GM18505 (cell line): ENCODE results near the gene CNPY3.

Experiments used
- ATAC-seq: cut with Tn5 transposase; IDR thresholded peaks from one replicate; pipeline ENCODE4 v1.9.1; 2021; ENCODE audit not compliant: unreplicated experiment
- POLR2A ChIP-seq: IDR thresholded peaks from 4 replicates; pipeline ENCODE4 v1.6.1; 2011; ENCODE audit warnings: borderline replicate concordance; ENCODE audit not compliant: insufficient read depth, insufficient read length; ENCODE audit errors: extremely low read depth

Gene CNPY3

DNA sequence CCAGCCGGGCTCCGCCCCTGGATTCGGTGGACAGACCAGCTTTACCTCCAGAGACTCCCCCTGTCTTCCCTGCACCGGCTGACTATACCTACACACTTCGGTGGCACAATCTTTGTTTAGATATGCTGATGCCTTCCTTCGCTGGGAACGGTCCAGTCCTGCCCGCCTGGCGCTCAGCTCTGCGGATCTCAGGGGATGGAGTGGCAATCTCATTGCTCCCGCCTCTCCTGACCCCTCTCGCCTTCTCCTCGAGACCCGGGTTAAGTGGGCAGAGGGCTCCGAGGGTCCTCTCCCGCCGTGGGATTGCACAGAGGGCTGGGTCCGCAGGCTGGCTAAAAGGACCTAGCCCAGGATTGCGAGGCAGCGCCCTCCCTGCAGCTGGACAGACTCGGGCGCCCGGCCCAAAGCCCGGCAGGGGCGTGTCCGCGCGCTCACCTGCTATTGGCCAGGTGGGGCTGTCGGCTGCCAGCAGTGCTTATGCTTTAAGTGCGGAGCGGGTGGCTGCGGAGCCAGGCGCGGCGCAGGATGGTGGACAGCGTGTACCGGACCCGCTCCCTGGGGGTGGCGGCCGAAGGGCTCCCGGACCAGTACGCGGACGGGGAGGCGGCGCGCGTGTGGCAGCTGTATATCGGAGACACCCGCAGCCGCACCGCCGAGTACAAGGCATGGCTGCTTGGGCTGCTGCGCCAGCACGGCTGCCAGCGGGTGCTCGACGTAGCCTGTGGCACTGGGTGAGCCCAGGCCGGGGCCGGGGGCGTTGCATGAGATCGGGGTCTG, 31.2 kb downstream of the CNPY3 start, which contains the start of gene GNMT:
GNMT (plus strand) TSS at position 512 of the 777 bp plus-strand sequence; CDS start at position 526, 14 bp downstream.
- no peak for TF ChIP-seq POLR2A
- no peak for ATAC-seq

DNA sequence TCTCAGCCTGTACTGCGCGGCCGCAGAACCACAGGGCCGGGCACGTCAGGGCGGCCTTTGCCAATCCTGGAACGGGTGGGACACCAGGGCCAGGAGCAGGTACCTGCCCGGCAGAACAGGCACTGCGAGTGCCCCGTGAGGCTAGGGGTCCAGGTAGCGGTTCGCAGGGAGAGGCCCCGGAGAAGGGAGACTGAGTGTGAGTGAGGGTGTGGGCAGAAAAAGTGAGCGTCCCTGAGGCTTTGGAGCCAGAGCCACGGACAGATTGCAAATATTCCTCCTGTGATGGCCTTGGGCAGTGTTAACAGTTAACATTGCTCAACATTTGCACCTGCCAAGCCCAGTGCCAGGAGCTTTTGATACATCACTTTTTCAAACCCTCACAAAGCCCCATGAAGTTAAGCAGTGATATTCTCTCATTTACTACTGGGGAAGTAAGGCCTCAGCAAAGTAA, 31.8 kb downstream of the CNPY3 start:
- TF ChIP-seq POLR2A: no peak
- no peak for ATAC-seq

DNA sequence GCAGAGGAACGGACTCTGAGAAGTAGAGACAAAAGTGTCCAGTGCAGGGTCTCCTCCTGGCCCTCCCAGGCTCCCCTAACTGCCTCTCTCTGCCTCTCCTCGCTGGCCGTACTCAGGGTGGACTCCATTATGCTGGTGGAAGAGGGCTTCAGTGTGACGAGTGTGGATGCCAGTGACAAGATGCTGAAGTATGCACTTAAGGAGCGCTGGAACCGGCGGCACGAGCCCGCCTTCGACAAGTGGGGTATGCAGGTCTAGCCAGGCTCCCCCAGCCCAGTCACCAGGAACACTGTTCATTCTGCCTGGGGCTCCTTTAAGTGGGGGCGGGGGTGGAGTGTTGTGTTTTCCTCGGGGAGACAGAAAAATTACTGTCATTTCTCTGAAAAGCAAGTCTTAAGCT, 32.8 kb downstream of the CNPY3 start:
- TF ChIP-seq POLR2A: no peak

DNA sequence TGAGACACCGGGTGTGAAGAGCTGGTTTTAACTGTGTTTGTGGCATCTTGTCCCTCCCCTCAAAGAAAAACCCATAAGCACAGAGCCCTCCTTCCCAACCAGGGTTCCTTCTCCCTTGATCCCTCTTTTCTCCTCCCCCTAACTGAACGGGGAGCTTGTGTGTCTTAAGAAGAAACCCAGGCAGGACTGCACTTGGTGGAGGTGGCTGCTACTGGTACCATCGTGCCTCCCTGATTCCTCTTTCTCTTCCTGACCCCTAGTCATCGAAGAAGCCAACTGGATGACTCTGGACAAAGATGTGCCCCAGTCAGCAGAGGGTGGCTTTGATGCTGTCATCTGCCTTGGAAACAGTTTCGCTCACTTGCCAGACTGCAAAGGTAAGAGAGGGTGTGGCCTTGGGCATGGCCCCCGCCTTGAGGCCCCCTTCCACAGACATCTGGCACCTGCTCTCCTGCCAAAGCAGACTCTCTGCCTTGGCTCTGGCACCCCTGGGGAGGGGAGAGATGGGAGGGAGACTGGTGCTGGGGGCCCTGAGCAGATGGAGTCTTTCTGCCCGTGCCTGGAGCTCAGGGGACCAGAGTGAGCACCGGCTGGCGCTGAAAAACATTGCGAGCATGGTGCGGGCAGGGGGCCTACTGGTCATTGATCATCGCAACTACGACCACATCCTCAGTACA, 33.4 kb downstream of the CNPY3 start:
- TF ChIP-seq POLR2A: no peak
- ATAC-seq: no peak

More for the DNA sequence above, 32.8 kb downstream of the CNPY3 start:
- ATAC-seq: no peak

DNA sequence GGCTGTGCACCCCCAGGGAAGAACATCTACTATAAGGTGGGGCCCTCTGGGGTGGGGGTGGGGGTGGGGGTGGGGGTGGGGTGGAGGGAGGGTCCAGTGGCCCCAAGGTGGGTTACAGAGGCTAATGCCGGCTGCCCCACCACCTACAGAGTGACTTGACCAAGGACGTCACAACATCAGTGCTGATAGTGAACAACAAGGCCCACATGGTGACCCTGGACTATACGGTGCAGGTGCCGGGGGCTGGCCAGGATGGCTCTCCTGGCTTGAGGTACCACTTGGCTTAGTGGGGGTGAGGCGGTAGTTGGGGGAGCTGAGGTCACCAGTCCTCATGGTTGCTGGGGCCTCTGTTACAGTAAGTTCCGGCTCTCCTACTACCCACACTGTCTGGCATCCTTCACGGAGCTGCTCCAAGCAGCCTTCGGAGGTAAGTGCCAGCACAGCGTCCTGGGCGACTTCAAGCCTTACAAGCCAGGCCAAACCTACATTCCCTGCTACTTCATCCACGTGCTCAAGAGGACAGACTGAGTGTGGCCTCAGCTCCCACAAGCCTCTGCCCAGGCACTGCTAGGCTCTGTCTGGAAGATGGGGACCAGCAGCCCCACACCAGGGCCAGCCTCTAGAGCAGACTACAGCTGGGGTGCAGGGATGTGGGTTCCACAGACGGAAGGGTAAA, 34.0 kb downstream of the CNPY3 start:
- ATAC-seq: no peak
- TF ChIP-seq POLR2A: no peak

DNA sequence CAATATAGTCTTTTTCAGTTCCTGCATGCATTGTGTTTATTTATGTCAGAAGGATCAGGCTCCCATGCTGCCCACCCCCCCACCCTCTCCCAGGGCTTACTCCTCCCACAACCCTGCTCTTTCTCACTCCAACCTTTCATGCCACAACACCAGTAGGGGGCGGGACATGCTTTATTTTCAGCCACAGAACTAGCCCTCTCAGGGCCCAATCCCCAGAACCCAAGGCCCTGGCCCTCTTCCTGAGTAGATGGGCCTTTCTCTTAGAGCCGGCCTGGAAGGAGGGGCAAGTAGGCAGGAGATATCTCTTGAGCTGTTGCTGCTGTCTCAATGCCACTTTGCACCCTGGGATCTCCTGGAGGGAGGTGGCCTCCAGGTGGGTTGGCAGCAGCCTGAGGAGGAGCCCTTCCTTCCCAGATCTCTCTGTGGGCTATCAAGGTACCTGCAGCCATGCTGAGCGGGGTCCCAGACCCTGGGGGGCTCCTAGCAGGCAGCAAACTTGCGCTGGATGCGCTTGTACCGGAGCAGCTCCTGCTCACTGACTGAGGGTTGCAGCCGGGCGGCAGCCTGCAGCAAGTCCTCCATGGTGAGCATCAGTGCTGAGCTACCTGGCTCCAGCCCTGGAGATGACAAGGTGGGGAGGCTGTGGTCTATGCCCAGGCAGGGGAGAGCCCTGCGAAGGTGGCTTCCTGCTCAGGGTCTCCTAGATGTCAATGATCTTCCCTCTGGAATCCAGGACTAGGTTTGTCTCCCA, 34.8 kb downstream of the CNPY3 start:
- TF ChIP-seq POLR2A: no peak
- ATAC-seq: no peak

DNA sequence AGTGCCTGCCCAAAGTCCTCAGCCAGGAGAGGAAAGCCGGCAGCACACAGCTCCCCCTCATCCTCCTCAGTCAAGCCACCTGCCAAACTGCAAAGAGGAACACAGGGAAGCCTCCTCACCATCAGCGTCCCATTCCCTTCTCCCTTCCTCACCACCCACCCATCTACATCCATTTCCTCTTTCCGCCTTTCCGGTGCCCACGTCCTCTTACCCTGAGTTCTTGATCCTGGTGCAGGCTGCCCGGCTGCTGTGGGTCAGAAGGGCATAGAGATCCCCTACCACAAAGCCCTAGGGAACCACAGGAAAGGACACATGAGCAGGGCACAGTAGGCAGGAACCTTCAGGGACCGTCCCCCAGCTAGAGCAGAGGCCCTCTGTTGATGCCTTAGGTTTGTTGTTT, 37.3 kb downstream of the CNPY3 start:
- no peak for TF ChIP-seq POLR2A
- no peak for ATAC-seq

DNA sequence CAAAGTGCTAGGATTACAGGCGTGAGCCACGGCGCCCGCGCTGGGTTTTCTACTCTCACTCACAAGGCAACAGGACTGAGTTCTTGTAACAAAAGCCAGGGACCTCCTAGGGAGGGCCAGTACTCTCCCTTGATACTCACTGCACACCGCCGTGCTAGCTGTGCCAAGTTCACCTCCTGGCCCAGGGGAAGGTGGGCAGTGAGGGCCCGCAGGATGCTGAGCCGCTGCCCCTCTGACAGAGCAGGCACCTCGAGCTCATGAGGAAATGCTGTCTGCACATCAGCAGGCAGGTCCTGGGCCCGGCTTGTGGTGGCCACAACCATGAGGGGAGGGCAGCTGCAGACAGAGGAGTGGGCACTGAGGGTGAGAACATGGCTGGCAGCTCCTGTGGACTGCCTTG, 37.9 kb downstream of the CNPY3 start:
- no peak for TF ChIP-seq POLR2A
- ATAC-seq: no peak

DNA sequence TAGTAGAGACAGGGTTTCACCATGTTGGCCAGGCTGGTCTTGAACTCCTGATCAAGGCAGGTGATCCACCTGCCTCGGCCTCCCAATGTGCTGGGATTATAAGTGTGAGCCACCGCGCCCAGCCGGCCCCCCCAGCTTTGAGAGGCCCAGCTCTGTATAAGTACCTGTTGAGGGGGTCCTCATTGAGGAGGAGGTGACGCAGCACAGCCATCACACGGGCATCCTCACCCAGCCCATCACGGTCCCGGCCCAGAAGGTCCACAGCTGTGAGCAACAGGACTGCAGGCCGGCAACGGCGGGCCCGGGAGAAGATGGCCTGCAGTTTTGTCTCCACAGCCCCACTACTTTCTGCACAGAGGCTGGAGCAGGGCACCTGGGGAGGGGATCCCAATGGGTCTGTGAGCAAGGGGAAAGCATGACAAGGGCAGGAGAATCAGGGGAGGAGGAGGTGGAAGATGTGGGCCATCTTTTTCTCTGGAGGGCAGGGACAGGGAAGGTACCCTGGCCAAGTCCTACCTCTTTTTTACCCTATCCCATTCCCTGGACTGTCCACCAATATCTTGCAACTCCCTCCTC, 38.9 kb downstream of the CNPY3 start:
- TF ChIP-seq POLR2A: no peak
- no peak for ATAC-seq

DNA sequence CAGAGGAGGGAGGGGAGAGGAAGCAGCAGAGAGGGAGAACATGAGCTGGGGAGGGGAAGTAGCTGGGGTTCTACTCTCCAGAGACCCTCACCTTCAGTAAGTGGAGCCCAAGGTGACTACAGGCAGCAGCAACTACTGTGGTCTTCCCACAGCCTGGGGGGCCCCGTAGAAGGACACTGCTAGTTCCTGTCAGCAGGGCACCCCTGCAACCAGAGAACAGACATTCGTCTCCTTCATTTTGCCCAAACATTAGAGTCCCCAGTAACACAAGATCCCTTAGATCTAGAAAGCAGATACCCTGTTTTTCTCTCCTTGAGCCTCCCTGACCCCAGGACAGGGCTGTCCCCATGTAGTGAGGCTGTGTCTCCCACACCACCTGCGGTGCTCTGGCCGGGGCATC, 39.5 kb downstream of the CNPY3 start:
- no peak for ATAC-seq
- TF ChIP-seq POLR2A: no peak

DNA sequence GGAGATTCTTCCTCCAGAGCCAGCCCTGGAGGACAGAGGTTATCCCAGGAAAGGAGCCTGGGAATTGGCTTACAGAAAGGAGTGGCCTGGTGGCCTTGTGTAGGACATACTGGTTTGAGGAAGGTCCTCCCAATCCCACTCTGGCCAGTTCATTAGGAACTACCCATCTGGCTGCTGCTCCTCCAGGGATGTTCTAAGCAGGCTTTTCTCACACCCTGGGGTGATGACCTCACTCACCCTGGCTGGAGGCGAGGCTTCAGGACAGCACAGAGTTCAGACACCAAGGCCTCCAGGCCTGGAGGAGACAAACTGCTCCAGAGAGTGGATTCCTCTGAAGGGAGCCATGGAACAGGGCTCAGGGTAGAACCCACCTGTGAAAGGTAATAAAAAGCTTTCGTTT, 40.2 kb downstream of the CNPY3 start:
- no peak for ATAC-seq
- TF ChIP-seq POLR2A: no peak

DNA sequence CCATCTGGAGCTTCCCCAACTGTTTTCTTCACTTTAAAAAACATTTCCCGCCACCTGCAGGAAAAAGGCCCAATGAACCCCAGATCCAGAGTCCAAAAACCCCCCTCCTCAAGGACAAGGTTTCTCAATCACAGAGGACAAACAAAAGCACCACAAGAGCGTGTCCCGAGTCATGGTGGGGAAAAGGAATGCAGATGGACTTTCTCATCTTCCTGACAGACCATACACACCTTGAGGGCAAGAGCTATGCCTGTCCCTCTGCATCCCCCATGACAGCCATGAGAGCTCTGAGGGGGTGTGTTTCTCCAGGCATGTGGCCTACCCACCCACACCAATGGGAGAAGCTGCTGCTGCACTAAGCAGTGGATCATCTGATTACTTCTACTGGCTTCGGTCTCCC, 40.7 kb downstream of the CNPY3 start:
- no peak for ATAC-seq
- no peak for TF ChIP-seq POLR2A
